Hepatocyte (in vitro differentiated cells): ENCODE results near the gene TMPRSS11B. TPM values are rescaled to one million over a fixed set of nuclear protein-coding genes. Genes with fewer than 3 reads are reported as not detected.

Source experiments
- DNase-seq: peaks from one replicate; pipeline ENCODE4 v3.0.0-alpha.2; 2016; ENCODE audit warnings: low spot score
- H2AFZ ChIP-seq: fragments of 200-600 bp; sonication (generic); 2 replicates; pipeline ENCODE4 v1.6.0; 2016; ENCODE audit warnings: antibody characterized with exemption, mild to moderate bottlenecking
- H3K27ac ChIP-seq: fragments of 200-600 bp; sonication (generic); 2 replicates; pipeline ENCODE4 v1.5.1; 2016; ENCODE audit warnings: mild to moderate bottlenecking
- H3K27me3 ChIP-seq: fragments of 200-600 bp; sonication (generic); 2 replicates; pipeline ENCODE4 v1.6.1; 2016
- H3K36me3 ChIP-seq: fragments of 200-600 bp; sonication (generic); replicated peaks from 2 replicates; pipeline ENCODE4 v1.5.1; 2016; ENCODE audit warnings: low read depth; ENCODE audit not compliant: insufficient read depth
- H3K4me1 ChIP-seq: fragments of 200-600 bp; sonication (generic); 2 replicates; pipeline ENCODE4 v1.5.1; 2016; ENCODE audit warnings: mild to moderate bottlenecking, moderate library complexity; ENCODE audit not compliant: insufficient read depth
- H3K4me2 ChIP-seq: fragments of 200-600 bp; sonication (generic); 2 replicates; pipeline ENCODE4 v1.6.0; 2016
- H3K4me3 ChIP-seq: fragments of 200-600 bp; sonication (generic); 2 replicates; pipeline ENCODE4 v1.5.1; 2016; ENCODE audit warnings: mild to moderate bottlenecking
- H3K79me2 ChIP-seq: fragments of 200-600 bp; sonication (generic); 2 replicates; pipeline ENCODE4 v1.6.0; 2017; ENCODE audit warnings: mild to moderate bottlenecking
- H3K9me2 ChIP-seq: fragments of 200-600 bp; sonication (generic); replicated peaks from 2 replicates; pipeline ENCODE4 v1.6.0; 2017; ENCODE audit warnings: mild to moderate bottlenecking; ENCODE audit not compliant: insufficient read depth
- H3K9me3 ChIP-seq: fragments of 200-600 bp; sonication (generic); 2 replicates; pipeline ENCODE4 v1.5.1; 2016; ENCODE audit warnings: low read depth, mild to moderate bottlenecking
- H4K20me1 ChIP-seq: fragments of 200-600 bp; sonication (generic); 2 replicates; pipeline ENCODE4 v1.6.0; 2016; ENCODE audit warnings: mild to moderate bottlenecking; ENCODE audit not compliant: insufficient read depth, poor library complexity, severe bottlenecking
- CTCF ChIP-seq: fragments of 200-600 bp; sonication (generic); IDR thresholded peaks from 2 replicates; pipeline ENCODE4 v1.5.1; 2016; ENCODE audit warnings: antibody characterized with exemption, mild to moderate bottlenecking; ENCODE audit not compliant: poor library complexity
- EZH2 ChIP-seq: fragments of 200-600 bp; sonication (generic); IDR thresholded peaks from 2 replicates; pipeline ENCODE4 v1.6.1; 2016; ENCODE audit warnings: antibody characterized with exemption, mild to moderate bottlenecking, borderline replicate concordance
- EZH2phosphoT487 ChIP-seq: fragments of 200-600 bp; sonication (generic); IDR thresholded peaks from one replicate; pipeline ENCODE4 v1.6.1; 2018; ENCODE audit warnings: antibody characterized with exemption, mild to moderate bottlenecking, low read depth, moderate library complexity; ENCODE audit not compliant: unreplicated experiment, severe bottlenecking
- WGBS: methylation state at CpG from one replicate; pipeline ENCODE4 v1.1.6; 2016; ENCODE audit warnings: low lambda C conversion rate; ENCODE audit errors: missing lambda C conversion rate; 5-methylcytosine and 5-hydroxymethylcytosine counted together
- polyA plus RNA-seq: library from polyadenylated mRNA; unstranded; fragments of >200 nt; fragmentation: Nextera tagmentation; extraction: Ambion mirVana; gene quantifications from 2 replicates; pipeline ENCODE4 v1.2.1, GENCODE V29; 2016
- total RNA-seq: library from RNA; depleted of rRNA; stranded (reverse); fragments of >200 nt; gene quantifications from 2 replicates; pipeline ENCODE4 v1.2.3, GENCODE V29; 2014

The TMPRSS11B gene
- total and polyA plus RNA-seq, 2 experiments from 2014 or later: 0.17 TPM; not detected in 1

GRCh38 chr4:68182382-68182820, 63.1 kb downstream of the TMPRSS11B start:
- TF ChIP-seq CTCF (no peak), EZH2 (no peak), EZH2phosphoT487 (no peak)
- no peak overlapping the region for H2AFZ ChIP-seq

GRCh38 chr4:68180849-68181526, 64.5 kb downstream of the TMPRSS11B start:
- no peak overlapping the region for H3K4me2 ChIP-seq
- no peaks in the 10 kb centered on the region for H3K79me2 ChIP-seq
- H3K27ac ChIP-seq: no peak overlapping the region
- H3K4me1 ChIP-seq: no peaks in the 10 kb centered on the region
- no peaks in the 10 kb centered on the region for H3K27me3 ChIP-seq
- WGBS: 80% methylated on average over 1 of the region's 1 CpG
- no peak for DNase-seq
- H3K9me2 ChIP-seq: no peaks in the 10 kb centered on the region
- no peak overlapping the region for H3K4me3 ChIP-seq
- H2AFZ ChIP-seq: no peak overlapping the region
- no peaks in the 10 kb centered on the region for H3K9me3 ChIP-seq
- no peak for TF ChIP-seq EZH2
- no peak for TF ChIP-seq CTCF
- no peak for TF ChIP-seq EZH2phosphoT487
- H4K20me1 ChIP-seq: no peaks in the 10 kb centered on the region
- H3K36me3 ChIP-seq: no peaks in the 10 kb centered on the region

More at GRCh38 chr4:68182382-68182820, 63.1 kb downstream of the TMPRSS11B start:
- H3K36me3 ChIP-seq: no peaks in the 10 kb centered on the region
- DNase-seq: no peak
- 97% methylated on average over 27 of the region's 27 CpGs for WGBS
- H3K4me2 ChIP-seq: no peak overlapping the region
- no peak overlapping the region for H3K27ac ChIP-seq
- H3K27me3 ChIP-seq: no peaks in the 10 kb centered on the region
- no peak overlapping the region for H3K4me3 ChIP-seq
- no peaks in the 10 kb centered on the region for H3K4me1 ChIP-seq
- H4K20me1 ChIP-seq: no peaks in the 10 kb centered on the region
- no peaks in the 10 kb centered on the region for H3K9me2 ChIP-seq
- no peaks in the 10 kb centered on the region for H3K79me2 ChIP-seq
- no peaks in the 10 kb centered on the region for H3K9me3 ChIP-seq

DNA sequence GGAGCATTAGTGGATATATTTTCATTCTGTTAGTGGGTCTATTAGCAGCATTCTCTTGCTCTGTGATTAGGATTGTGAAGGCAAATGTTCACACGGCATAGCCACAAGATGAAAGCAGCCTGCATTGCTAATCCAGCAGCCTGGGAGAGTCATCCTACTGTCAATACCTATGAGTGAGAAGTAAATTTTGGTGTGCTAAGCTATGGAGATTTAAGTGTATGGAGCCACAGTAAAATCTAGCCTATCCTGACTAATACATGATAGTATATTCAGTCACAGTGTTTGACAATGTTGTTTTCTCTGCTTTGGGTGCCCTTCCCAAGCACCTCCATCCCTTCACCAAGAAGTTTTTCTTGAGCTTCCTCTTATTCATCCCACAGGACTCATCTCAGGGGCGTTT, 68.6 kb downstream of the TMPRSS11B start:
- Histone ChIP-seq H3K27ac (no peak overlapping the region), H3K4me2 (peak overlapping the region; percentile 31), H3K79me2 (no peaks in the 10 kb centered on the region), H4K20me1 (no peaks in the 10 kb centered on the region), H3K4me1 (no peaks in the 10 kb centered on the region), H3K4me3 (no peak overlapping the region), H3K9me3 (no peaks in the 10 kb centered on the region), H3K36me3 (no peaks in the 10 kb centered on the region), H3K27me3 (no peaks in the 10 kb centered on the region), H2AFZ (peak overlapping the region; percentile 35), H3K9me2 (no peaks in the 10 kb centered on the region)
- TF ChIP-seq CTCF (no peak), EZH2 (no peak), EZH2phosphoT487 (no peak)
- 48% methylated on average over 2 of the region's 2 CpGs for WGBS
- no peak for DNase-seq

Other genes with a start within 250 kb of the TMPRSS11B start
- 0.07 and 0.68 TPM in 2 replicates for gene TMPRSS11F, start 115.8 kb downstream of the TMPRSS11B start, total RNA-seq
- gene TMPRSS11F, start 115.8 kb downstream of the TMPRSS11B start, polyA plus RNA-seq: 0.50 TPM in 1 of 2 replicates, not detected in the other
- 75.4 and 79.3 TPM in 2 replicates for gene YTHDC1, start 104.4 kb upstream of the TMPRSS11B start, total RNA-seq
- 45.3 and 48.6 TPM in 2 replicates for gene YTHDC1, start 104.4 kb upstream of the TMPRSS11B start, polyA plus RNA-seq
- 1.3 and 1.8 TPM in 2 replicates for gene TMPRSS11E, start 201.8 kb upstream of the TMPRSS11B start, total RNA-seq
- 1.4 and 1.7 TPM in 2 replicates for gene TMPRSS11E, start 201.8 kb upstream of the TMPRSS11B start, polyA plus RNA-seq